ENCODE data around the gene SLC18A2. TPM values are rescaled to one million over a fixed set of nuclear protein-coding genes. Genes with fewer than 3 reads are reported as not detected.

The SLC18A2 gene
- total RNA-seq (2021): 3.0 and 4.0 TPM in 2 replicates
- long read RNA-seq, transcript SLC18A2-201 (16 exons, 3,872 nt): major isoform, 34 of 61 reads
- long read RNA-seq, partial matches to known transcripts: 1 of 61 reads
- long read RNA-seq, other reads (novel, unspliced or antisense): 26 of 61 reads

DNA sequence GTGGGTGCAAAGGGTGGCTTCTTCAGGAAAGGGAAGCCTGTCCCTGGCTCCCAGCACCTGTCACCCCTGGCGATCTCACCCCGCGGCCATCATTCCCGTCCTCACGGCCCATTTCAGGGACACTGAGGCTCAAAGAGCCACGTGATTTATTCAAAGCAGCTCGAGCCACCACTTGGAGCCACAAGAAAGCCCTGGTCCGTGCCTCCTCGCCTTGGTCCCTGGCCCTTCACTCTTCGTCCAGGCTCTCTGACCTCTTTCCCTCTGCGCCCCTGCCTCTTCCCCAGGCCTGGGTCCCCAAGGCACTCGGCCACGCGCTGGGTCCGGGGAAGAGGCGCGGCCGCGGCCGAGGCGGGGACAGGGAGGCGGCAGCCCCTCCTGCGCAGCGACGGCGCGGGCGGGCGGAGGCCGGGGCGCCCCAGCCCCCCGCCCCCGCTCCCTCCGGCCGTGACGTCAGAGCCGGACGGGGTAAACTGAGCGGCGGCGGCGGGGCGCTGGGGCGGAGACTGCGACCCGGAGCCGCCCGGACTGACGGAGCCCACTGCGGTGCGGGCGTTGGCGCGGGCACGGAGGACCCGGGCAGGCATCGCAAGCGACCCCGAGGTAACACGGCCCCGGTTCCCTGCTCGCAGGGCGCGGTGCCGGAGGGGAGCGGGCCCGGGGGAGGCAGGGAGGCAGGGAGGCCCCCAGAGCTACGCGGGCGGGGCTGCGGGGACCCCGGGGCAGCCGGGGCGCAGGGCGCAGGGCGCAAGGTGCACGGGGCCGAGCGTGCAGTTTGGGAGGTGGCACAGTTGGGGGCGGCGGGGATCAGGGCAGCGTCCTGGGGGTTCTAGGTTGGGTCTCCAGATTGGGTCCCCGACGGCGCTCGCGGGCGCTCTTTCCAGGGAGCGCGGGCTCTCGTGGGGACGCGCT, at the start of gene SLC18A2:
Gene SLC18A2, plus strand, starts transcription at position 494 of the 909 bp plus-strand sequence. CDS start 580 bp downstream, outside the sequence.
- peak within 1 kb of the TSS; percentile 73 to 88 for H3K4me3 Mint-ChIP-seq
- H3K23me2 ChIP-seq (ENCODE audit: insufficient read length, low read depth, low read length, poor library complexity, severe bottlenecking): peaks cover 6% of the 10 kb centered on the region
- H4K20me1 ChIP-seq (ENCODE audit: control insufficient read depth, insufficient read depth, insufficient read length): no peaks in the 10 kb centered on the region
- H3K36me3 Mint-ChIP-seq (ENCODE audit: insufficient read depth in 1 of 3, low read depth in 3 of 3): no peaks in the 10 kb centered on the region; a peak in 2 of 7 replicates
- H3K27ac Mint-ChIP-seq: no peak within 1 kb of the TSS
- H3K14ac ChIP-seq (ENCODE audit: insufficient read depth, low read length): peak within 1 kb of the TSS; percentile 54; the same call in 1 of the 2 replicates
- no peak within 1 kb of the TSS for H3K23ac ChIP-seq (ENCODE audit: insufficient read length, low read depth, low read length)
- no peak within 1 kb of the TSS; the same call in 1 of the 2 replicates for H2BK15ac ChIP-seq (ENCODE audit: low read depth, low read length)
- peaks cover 8% of the 10 kb centered on the region; the same call in 1 of the 2 replicates for H3K27me3 ChIP-seq (ENCODE audit: insufficient read depth, low read length)
- no peaks in the 10 kb centered on the region for H3K9me3 ChIP-seq (ENCODE audit: control insufficient read depth, low read depth, low read length)
- no peak within 1 kb of the TSS for H3K18ac ChIP-seq (ENCODE audit: insufficient read length, low read depth, low read length)
- H3K4me2 ChIP-seq (ENCODE audit: insufficient read depth, insufficient read length, low read length): peak within 1 kb of the TSS; percentile 77
- H3K9me3 Mint-ChIP-seq: no peaks in the 10 kb centered on the region
- H3K27ac ChIP-seq (ENCODE audit: insufficient read length, low read depth, low read length): no peak within 1 kb of the TSS
- H3K27me3 Mint-ChIP-seq (ENCODE audit: low read depth): peaks cover 76% of the 10 kb centered on the region
- no peak within 1 kb of the TSS for H4K8ac ChIP-seq (replicated peaks; ENCODE audit: insufficient read length, low read depth, low read length)
- H2BK5ac ChIP-seq (ENCODE audit: insufficient read length, low read length): no peak within 1 kb of the TSS
- H3K79me2 ChIP-seq (ENCODE audit: insufficient read depth, low read length): no peaks in the 10 kb centered on the region
- no peak within 1 kb of the TSS for H4K91ac ChIP-seq (ENCODE audit: insufficient read length, low read depth, low read length)
- no peak within 1 kb of the TSS for H2BK120ac ChIP-seq (ENCODE audit: low read depth, low read length, poor library complexity, severe bottlenecking)
- H3K4ac ChIP-seq (ENCODE audit: low read depth, low read length): no peak within 1 kb of the TSS
- H2AK5ac ChIP-seq (ENCODE audit: insufficient read length, low read length): no peak within 1 kb of the TSS
- no peak within 1 kb of the TSS for H2AFZ ChIP-seq (ENCODE audit: low read length)
- DNase-seq: peak; percentile 62
- no peak within 1 kb of the TSS for H3T11ph ChIP-seq (ENCODE audit: low read length)
- H3K4me1 ChIP-seq (ENCODE audit: insufficient read depth, low read length): no peaks in the 10 kb centered on the region
- H3K4me1 Mint-ChIP-seq: peaks cover 3 to 9% of the 10 kb centered on the region in 2 experiments; a peak in 3 of 4 replicates
- no CpG with 5 or more reads among the region's 93 CpGs for WGBS (ENCODE audit: extremely low coverage, insufficient read length, low lambda C conversion rate)
- H2BK20ac ChIP-seq (ENCODE audit: low read depth, low read length, poor library complexity, severe bottlenecking): no peak within 1 kb of the TSS
- H4K5ac ChIP-seq (ENCODE audit: insufficient read length, low read depth, low read length): no peak within 1 kb of the TSS
- H3K9ac ChIP-seq (ENCODE audit: extremely low read depth, insufficient read length, low read length): no peak within 1 kb of the TSS
- H2BK12ac ChIP-seq (ENCODE audit: insufficient read length, low read depth, low read length): no peak within 1 kb of the TSS
- TF ChIP-seq, protein P1, sequence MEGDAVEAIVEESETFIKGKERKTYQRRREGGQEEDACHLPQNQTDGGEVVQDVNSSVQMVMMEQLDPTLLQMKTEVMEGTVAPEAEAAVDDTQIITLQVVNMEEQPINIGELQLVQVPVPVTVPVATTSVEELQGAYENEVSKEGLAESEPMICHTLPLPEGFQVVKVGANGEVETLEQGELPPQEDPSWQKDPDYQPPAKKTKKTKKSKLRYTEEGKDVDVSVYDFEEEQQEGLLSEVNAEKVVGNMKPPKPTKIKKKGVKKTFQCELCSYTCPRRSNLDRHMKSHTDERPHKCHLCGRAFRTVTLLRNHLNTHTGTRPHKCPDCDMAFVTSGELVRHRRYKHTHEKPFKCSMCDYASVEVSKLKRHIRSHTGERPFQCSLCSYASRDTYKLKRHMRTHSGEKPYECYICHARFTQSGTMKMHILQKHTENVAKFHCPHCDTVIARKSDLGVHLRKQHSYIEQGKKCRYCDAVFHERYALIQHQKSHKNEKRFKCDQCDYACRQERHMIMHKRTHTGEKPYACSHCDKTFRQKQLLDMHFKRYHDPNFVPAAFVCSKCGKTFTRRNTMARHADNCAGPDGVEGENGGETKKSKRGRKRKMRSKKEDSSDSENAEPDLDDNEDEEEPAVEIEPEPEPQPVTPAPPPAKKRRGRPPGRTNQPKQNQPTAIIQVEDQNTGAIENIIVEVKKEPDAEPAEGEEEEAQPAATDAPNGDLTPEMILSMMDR (conservative IDR thresholded peaks at IDR 0.05): no peak
- no peak within 1 kb of the TSS for H3K56ac ChIP-seq (ENCODE audit: insufficient read length, low read depth, low read length)
- H3K79me1 ChIP-seq (ENCODE audit: insufficient read depth, low read depth, low read length, poor library complexity, severe bottlenecking): no peaks in the 10 kb centered on the region

Data from H9 (cell line).